Muscle of leg (tissue), 11 donors: ENCODE results near the gene SPRED2. TPM values are rescaled to one million over a fixed set of nuclear protein-coding genes. Genes with fewer than 3 reads are reported as not detected.
A peak's percentile ranks its signal among the peaks of the same experiment; 100 is the strongest.

Experiments used
- DNase-seq: peaks from one replicate; pipeline ENCODE4 v3.0.0; 2013
- H3K27ac ChIP-seq: one replicate; pipeline ENCODE4 v1.5.1; 2013; ENCODE audit warnings: mild to moderate bottlenecking, low read length, control low read depth
- H3K27me3 ChIP-seq: one replicate; pipeline ENCODE4 v1.6.1; 2013; ENCODE audit warnings: low read length; ENCODE audit not compliant: control insufficient read depth, insufficient read depth
- H3K36me3 ChIP-seq: one replicate; pipeline ENCODE4 v1.6.1; 2013; ENCODE audit warnings: low read length; ENCODE audit not compliant: control insufficient read depth, insufficient read depth
- H3K4me1 ChIP-seq: one replicate; pipeline ENCODE4 v1.6.1; 2013; ENCODE audit warnings: low read length; ENCODE audit not compliant: control insufficient read depth, insufficient read depth
- H3K4me3 ChIP-seq: one replicate; pipeline ENCODE4 v1.5.1; 2013; ENCODE audit warnings: low read length, control low read depth
- H3K9me3 ChIP-seq: replicated peaks from 2 replicates; pipeline ENCODE4 v1.6.1; 2013; ENCODE audit warnings: low read depth, low read length; ENCODE audit not compliant: control insufficient read depth
- WGBS: methylation state at CpG from one replicate; pipeline ENCODE4 v1.1.5; 2013; ENCODE audit warnings: missing lambda C conversion rate; ENCODE audit not compliant: insufficient coverage; 5-methylcytosine and 5-hydroxymethylcytosine counted together
- polyA plus RNA-seq, 8 donors: library from polyadenylated mRNA; unstranded; fragments of 120-200 nt; gene quantifications; one replicate each; pipeline versions ENCODE4 v1.2.1 to v1.2.3, GENCODE V29; 2013; ENCODE audit warnings: inconsistent platforms in 1 of 8, low replicate concordance in 1 of 8; ENCODE audit not compliant: insufficient read length in 8 of 8, insufficient read depth in 1 of 8
- total RNA-seq: library from RNA; stranded (reverse); fragments of 120-200 nt; gene quantifications from one replicate; pipeline ENCODE4 v1.2.4, GENCODE V29; 2013

The SPRED2 gene
- total and polyA plus RNA-seq, 9 donors = 10.7 to 51.3 (median 30.9) TPM

GRCh38 chr2:65450393-65450792, 18.0 kb upstream of the SPRED2 start:
- Histone ChIP-seq H3K9me3 (no peaks in the 10 kb centered on the region), H3K36me3 (no peaks in the 10 kb centered on the region), H3K4me1 (no peaks in the 10 kb centered on the region), H3K27me3 (no peaks in the 10 kb centered on the region), H3K27ac (no peak overlapping the region), H3K4me3 (no peak overlapping the region)
- DNase-seq = no peak
- WGBS = 100% methylated on average over 2 of the region's 3 CpGs

GRCh38 chr2:65443509-65444186, 11.2 kb upstream of the SPRED2 start:
- Histone ChIP-seq H3K9me3 (no peaks in the 10 kb centered on the region), H3K4me1 (no peaks in the 10 kb centered on the region), H3K36me3 (no peaks in the 10 kb centered on the region), H3K27me3 (no peaks in the 10 kb centered on the region), H3K4me3 (no peak overlapping the region), H3K27ac (no peak overlapping the region)
- DNase-seq = no peak
- 100% methylated on average over 1 of the region's 5 CpGs for WGBS

- Histone ChIP-seq H3K27me3 (no peaks in the 10 kb centered on the region), H3K27ac (no peak overlapping the region), H3K4me1 (peaks cover 3% of the 10 kb centered on the region), H3K9me3 (no peaks in the 10 kb centered on the region), H3K4me3 (no peak overlapping the region), H3K36me3 (no peaks in the 10 kb centered on the region)
- no peak for DNase-seq
- WGBS = 100% methylated on average over 2 of the region's 5 CpGs
Measured at GRCh38 chr2:65442420-65443020, 10.1 kb upstream of the SPRED2 start.

- WGBS = 100% methylated on average over 1 of the region's 2 CpGs
- Histone ChIP-seq H3K4me1 (peaks cover 21% of the 10 kb centered on the region), H3K9me3 (no peaks in the 10 kb centered on the region), H3K27ac (no peak overlapping the region), H3K27me3 (no peaks in the 10 kb centered on the region), H3K4me3 (no peak overlapping the region), H3K36me3 (no peaks in the 10 kb centered on the region)
- no peak for DNase-seq
Measured at GRCh38 chr2:65438137-65438899, 5.9 kb upstream of the SPRED2 start.

GRCh38 chr2:65437392-65438135, 5.2 kb upstream of the SPRED2 start:
- DNase-seq = peak; percentile 14
- H3K4me3 ChIP-seq = no peak overlapping the region
- no peaks in the 10 kb centered on the region for H3K36me3 ChIP-seq
- peaks cover 21% of the 10 kb centered on the region for H3K4me1 ChIP-seq
- H3K27me3 ChIP-seq = no peaks in the 10 kb centered on the region
- peak overlapping the region; percentile 98 for H3K27ac ChIP-seq
- 82% methylated on average over 7 of the region's 9 CpGs for WGBS
- no peaks in the 10 kb centered on the region for H3K9me3 ChIP-seq

DNA sequence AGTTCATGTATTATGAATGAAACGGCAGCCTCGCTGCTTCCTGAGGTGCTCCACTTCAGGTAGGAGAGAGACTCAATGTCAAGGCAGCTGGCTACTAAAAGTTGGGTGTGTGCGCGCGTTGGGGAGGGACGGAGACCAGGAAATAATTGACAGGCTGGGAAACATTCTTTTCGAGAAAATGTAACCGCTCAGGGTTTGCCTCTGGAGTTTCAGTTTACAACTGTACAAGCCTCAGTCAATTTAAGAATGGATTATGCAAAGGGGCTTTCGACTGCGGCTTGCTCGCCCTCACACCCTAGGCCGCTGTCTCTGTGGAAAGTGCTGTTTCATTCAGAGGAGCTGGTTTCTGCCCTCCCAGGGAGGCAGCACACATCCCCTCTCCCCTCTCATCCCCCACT, 4.4 kb upstream of the SPRED2 start:
- H3K9me3 ChIP-seq = no peaks in the 10 kb centered on the region
- peaks cover 21% of the 10 kb centered on the region for H3K4me1 ChIP-seq
- H3K27me3 ChIP-seq = no peaks in the 10 kb centered on the region
- H3K36me3 ChIP-seq = no peaks in the 10 kb centered on the region
- H3K27ac ChIP-seq = peak overlapping the region; percentile 98
- H3K4me3 ChIP-seq = peak overlapping the region; percentile 63
- 0% methylated on average over 4 of the region's 12 CpGs for WGBS
- no peak for DNase-seq

DNA sequence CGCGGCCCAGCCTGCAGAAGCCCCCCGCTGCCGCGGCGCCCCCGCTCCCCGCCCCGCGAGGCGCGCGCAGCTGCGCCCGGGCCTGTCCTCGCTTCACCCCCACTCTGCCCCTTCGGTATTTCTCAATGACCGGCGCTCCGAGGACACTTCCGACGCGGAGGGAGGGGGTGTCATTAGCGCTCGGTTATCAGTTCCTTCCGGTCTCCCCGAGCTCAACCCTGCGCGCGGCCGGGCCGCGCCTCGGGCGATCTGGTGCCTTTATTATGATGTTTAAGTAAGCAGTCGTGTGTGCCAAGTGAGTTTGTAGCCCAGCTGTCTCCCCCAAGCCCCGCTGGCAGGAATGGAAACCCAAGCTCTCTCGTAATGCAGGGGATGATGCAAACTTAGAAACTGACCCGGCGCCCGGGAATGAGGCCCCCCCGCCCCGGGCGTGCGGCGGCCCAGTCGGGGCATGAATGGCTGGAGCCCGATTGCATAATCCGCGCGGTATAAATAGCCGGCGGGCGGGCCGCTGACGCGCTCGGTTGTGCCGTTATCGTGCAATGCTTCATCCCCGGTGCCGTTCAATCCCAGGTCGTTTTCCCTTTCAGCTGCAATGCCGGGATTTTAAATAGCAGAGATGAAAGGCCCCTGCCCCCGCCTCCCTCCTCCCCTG, 3.9 kb upstream of the SPRED2 start:
- H3K4me1 ChIP-seq = peaks cover 21% of the 10 kb centered on the region
- H3K36me3 ChIP-seq = no peaks in the 10 kb centered on the region
- no peaks in the 10 kb centered on the region for H3K9me3 ChIP-seq
- peak overlapping the region; percentile 98 for H3K27ac ChIP-seq
- WGBS = 0% methylated on average over 61 of the region's 65 CpGs
- H3K27me3 ChIP-seq = no peaks in the 10 kb centered on the region
- peak overlapping the region; percentile 63 for H3K4me3 ChIP-seq
- DNase-seq = peak; percentile 96

GRCh38 chr2:65435625-65436168, 3.3 kb upstream of the SPRED2 start:
- no peaks in the 10 kb centered on the region for H3K27me3 ChIP-seq
- peak overlapping the region; percentile 98 for H3K27ac ChIP-seq
- H3K4me1 ChIP-seq = peaks cover 21% of the 10 kb centered on the region
- 0% methylated on average over 26 of the region's 42 CpGs for WGBS
- DNase-seq = peak; percentile 97
- H3K4me3 ChIP-seq = peak overlapping the region; percentile 63
- no peaks in the 10 kb centered on the region for H3K9me3 ChIP-seq
- H3K36me3 ChIP-seq = no peaks in the 10 kb centered on the region

GRCh38 chr2:65434592-65435241, 2.3 kb upstream of the SPRED2 start:
- Histone ChIP-seq H3K27ac (peak overlapping the region; percentile 98), H3K36me3 (no peaks in the 10 kb centered on the region), H3K4me3 (no peak overlapping the region), H3K4me1 (peaks cover 29% of the 10 kb centered on the region), H3K9me3 (no peaks in the 10 kb centered on the region), H3K27me3 (no peaks in the 10 kb centered on the region)
- WGBS = no CpG with 5 or more reads among the region's 3 CpGs
- DNase-seq = no peak
